Suprapubic skin (tissue), 4 donors: ENCODE data around the gene DHX8. TPM values are rescaled to one million over a fixed set of nuclear protein-coding genes. Genes with fewer than 3 reads are reported as not detected.
A peak's percentile ranks its signal among the peaks of the same experiment; 100 is the strongest.
"Not testable (repeated sequence)": the region's sequence is repeated elsewhere in the genome, so short reads cannot be mapped to it uniquely, and the experiment has no call there.

Experiments
- DNase-seq, 2 donors: peaks; one replicate each; pipeline ENCODE4 v3.0.0-alpha.2; 2019; ENCODE audit warnings: low spot score in 2 of 2
- H3K27ac ChIP-seq: fragments of 200-600 bp; sonication (generic); one replicate; pipeline ENCODE4 v1.5.1; 2019
- H3K27me3 ChIP-seq: fragments of 200-600 bp; sonication (generic); one replicate; pipeline ENCODE4 v1.5.1; 2019
- H3K36me3 ChIP-seq: fragments of 200-600 bp; sonication (generic); one replicate; pipeline ENCODE4 v1.5.1; 2019
- H3K4me1 ChIP-seq: fragments of 200-600 bp; sonication (generic); one replicate; pipeline ENCODE4 v1.5.1; 2019
- H3K4me3 ChIP-seq: fragments of 200-600 bp; sonication (generic); one replicate; pipeline ENCODE4 v1.5.1; 2019; ENCODE audit warnings: mild to moderate bottlenecking
- H3K9me3 ChIP-seq: fragments of 200-600 bp; sonication (generic); one replicate; pipeline ENCODE4 v1.5.1; 2019
- EP300 ChIP-seq: sonication (generic); formaldehyde crosslinking; IDR thresholded peaks from one replicate; pipeline ENCODE4 v1.6.1; 2017; ENCODE audit warnings: antibody characterized with exemption
- POLR2A ChIP-seq, 2 donors: fragments of 450-650 bp; IDR thresholded peaks; one replicate each; pipeline ENCODE4 v1.6.1; 2017; ENCODE audit warnings: antibody characterized with exemption in 2 of 2, mild to moderate bottlenecking in 2 of 2, moderate library complexity in 2 of 2
- POLR2AphosphoS5 ChIP-seq, 3 donors: sonication (generic); formaldehyde crosslinking; IDR thresholded peaks; one replicate each; pipeline ENCODE4 v1.6.1; 2017; ENCODE audit warnings: antibody characterized with exemption in 3 of 3
- WGBS: methylation state at CpG from one replicate; pipeline ENCODE4 v1.1.5; 2018; 5-methylcytosine and 5-hydroxymethylcytosine counted together
- total RNA-seq, 4 donors: library from RNA; depleted of rRNA; stranded (reverse); fragments of >200 nt; gene quantifications; one replicate each; pipeline ENCODE4 v1.1.0, GENCODE V29; 2016
- TF ChIP-seq, protein P1 (sequence below), 2 donors: fragments of 200-600 bp in 1 of 2; fragments of 450-650 bp in 1 of 2; sonication (generic) in 1 of 2; IDR thresholded peaks; one replicate each; pipeline ENCODE4 v1.5.1; 2016 to 2019; ENCODE audit warnings: antibody characterized with exemption in 2 of 2, mild to moderate bottlenecking in 1 of 2, moderate library complexity in 1 of 2

Gene DHX8
- total RNA-seq, 4 donors from 2014 or later, result 31.4 to 57.1 (median 46.1) TPM

DNA sequence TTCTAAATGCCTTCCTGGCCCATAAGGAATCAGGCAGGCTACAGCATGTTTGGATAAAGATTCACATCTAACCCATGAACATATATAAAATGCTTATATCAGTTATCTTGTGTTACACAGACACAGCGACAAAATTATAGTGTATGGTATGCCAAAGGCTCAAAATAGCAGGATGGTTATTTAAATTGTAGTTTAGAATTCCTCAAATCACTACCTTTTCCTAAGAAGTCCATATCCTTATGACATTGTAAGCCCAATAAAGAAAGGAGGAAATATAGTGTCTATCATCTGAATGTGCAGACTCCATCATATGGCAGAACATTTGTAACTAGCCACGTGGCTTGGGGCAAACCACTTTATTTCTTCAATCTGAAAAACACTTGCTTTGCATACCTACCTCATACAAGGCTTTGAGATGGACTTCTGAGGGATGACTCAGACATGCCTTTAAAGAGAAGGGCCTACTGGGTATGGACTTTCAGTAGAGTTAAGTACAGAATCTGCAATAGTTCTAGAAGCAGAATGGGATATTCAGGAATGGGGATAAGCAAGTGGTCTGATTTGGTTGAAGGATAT lies 12.1 kb upstream of the DHX8 start:
- no peak for TF ChIP-seq POLR2A (IDR thresholded peaks at IDR 0.05)
- TF ChIP-seq POLR2AphosphoS5 (IDR thresholded peaks at IDR 0.05), result no peak
- Histone ChIP-seq H3K36me3 (no peaks in the 10 kb centered on the region), H3K4me1 (peaks cover 38% of the 10 kb centered on the region), H3K9me3 (no peaks in the 10 kb centered on the region), H3K27me3 (no peaks in the 10 kb centered on the region), H3K4me3 (no peak overlapping the region), H3K27ac (no peak overlapping the region)
- 48% methylated on average over 2 of the region's 2 CpGs for WGBS
- no peak for DNase-seq

GRCh38 chr17:43475494-43476089 lies 8.2 kb upstream of the DHX8 start:
- Histone ChIP-seq H3K27ac (no peak overlapping the region), H3K36me3 (no peaks in the 10 kb centered on the region), H3K4me3 (no peak overlapping the region), H3K9me3 (no peaks in the 10 kb centered on the region), H3K4me1 (peaks cover 21% of the 10 kb centered on the region), H3K27me3 (no peaks in the 10 kb centered on the region)
- DNase-seq, result no peak
- WGBS, result 91% methylated on average over 11 of the region's 11 CpGs
- TF ChIP-seq, protein P1, sequence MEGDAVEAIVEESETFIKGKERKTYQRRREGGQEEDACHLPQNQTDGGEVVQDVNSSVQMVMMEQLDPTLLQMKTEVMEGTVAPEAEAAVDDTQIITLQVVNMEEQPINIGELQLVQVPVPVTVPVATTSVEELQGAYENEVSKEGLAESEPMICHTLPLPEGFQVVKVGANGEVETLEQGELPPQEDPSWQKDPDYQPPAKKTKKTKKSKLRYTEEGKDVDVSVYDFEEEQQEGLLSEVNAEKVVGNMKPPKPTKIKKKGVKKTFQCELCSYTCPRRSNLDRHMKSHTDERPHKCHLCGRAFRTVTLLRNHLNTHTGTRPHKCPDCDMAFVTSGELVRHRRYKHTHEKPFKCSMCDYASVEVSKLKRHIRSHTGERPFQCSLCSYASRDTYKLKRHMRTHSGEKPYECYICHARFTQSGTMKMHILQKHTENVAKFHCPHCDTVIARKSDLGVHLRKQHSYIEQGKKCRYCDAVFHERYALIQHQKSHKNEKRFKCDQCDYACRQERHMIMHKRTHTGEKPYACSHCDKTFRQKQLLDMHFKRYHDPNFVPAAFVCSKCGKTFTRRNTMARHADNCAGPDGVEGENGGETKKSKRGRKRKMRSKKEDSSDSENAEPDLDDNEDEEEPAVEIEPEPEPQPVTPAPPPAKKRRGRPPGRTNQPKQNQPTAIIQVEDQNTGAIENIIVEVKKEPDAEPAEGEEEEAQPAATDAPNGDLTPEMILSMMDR (IDR thresholded peaks at IDR 0.05), result no peak
- TF ChIP-seq POLR2AphosphoS5 (IDR thresholded peaks at IDR 0.05), result no peak
- no peak for TF ChIP-seq EP300
- no peak for TF ChIP-seq POLR2A (IDR thresholded peaks at IDR 0.05)

GRCh38 chr17:43476306-43476705 lies 7.5 kb upstream of the DHX8 start:
- H3K27me3 ChIP-seq, H3K4me3 ChIP-seq, H3K27ac ChIP-seq, H3K9me3 ChIP-seq, H3K36me3 ChIP-seq, DNase-seq: not testable (repeated sequence)
- WGBS, result 91% methylated on average over 4 of the region's 9 CpGs
- peaks cover 18% of the 10 kb centered on the region for H3K4me1 ChIP-seq

- no peaks in the 10 kb centered on the region for H3K9me3 ChIP-seq
- no peak for TF ChIP-seq EP300
- TF ChIP-seq, protein P1 (IDR thresholded peaks at IDR 0.05), result no peak
- no peak for TF ChIP-seq POLR2A (IDR thresholded peaks at IDR 0.05)
- no peak for TF ChIP-seq POLR2AphosphoS5 (IDR thresholded peaks at IDR 0.05)
- no peaks in the 10 kb centered on the region for H3K36me3 ChIP-seq
- H3K4me3 ChIP-seq, result no peak overlapping the region
- H3K27me3 ChIP-seq, result no peaks in the 10 kb centered on the region
- WGBS, result 45% methylated on average over 7 of the region's 9 CpGs
- DNase-seq, result no peak
- H3K27ac ChIP-seq, result peak overlapping the region; percentile 34
- H3K4me1 ChIP-seq, result peaks cover 18% of the 10 kb centered on the region
These were observed 5.7 kb upstream of the DHX8 start for GRCh38 chr17:43477832-43478634.

DNA sequence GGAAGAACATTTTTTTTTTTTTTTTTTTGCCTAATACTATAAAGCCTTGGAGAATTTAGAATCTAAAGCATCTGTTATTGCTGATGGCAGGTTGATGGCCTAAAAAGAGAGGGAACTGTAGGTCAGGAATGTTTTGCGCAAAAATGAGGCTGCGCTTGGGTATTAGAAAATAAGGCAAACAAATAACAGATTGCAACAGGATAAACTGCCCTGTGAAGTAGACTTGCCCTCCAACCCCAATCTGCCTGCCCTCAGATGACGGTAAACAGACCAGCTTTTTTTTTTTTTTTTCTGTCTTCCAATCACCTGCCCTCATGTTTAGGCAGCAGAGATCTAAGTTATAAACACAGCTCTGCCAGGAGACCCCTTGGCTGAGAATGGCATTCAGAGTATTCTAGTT lies 3.8 kb upstream of the DHX8 start:
- 91% methylated on average over 3 of the region's 3 CpGs for WGBS
- Histone ChIP-seq H3K4me3 (no peak overlapping the region), H3K27me3 (no peaks in the 10 kb centered on the region), H3K9me3 (no peaks in the 10 kb centered on the region), H3K27ac (no peak overlapping the region), H3K36me3 (no peaks in the 10 kb centered on the region), H3K4me1 (peaks cover 30% of the 10 kb centered on the region)
- no peak for DNase-seq
- TF ChIP-seq, protein P1 (IDR thresholded peaks at IDR 0.05), result no peak
- TF ChIP-seq POLR2AphosphoS5 (IDR thresholded peaks at IDR 0.05), result no peak
- no peak for TF ChIP-seq POLR2A (IDR thresholded peaks at IDR 0.05)
- TF ChIP-seq EP300, result no peak
